SK-N-SH treated with all-trans-retinoic acid at 6 μM for 48 hours (cell line): ENCODE results near the gene MYH15.

ENCODE experiments used
- ATAC-seq: fragments of 200-7000 bp; cut with Tn5 transposase; 3 replicates; pipeline ENCODE4 v1.9.1; 2020; ENCODE audit warnings: mild to moderate bottlenecking, moderate library complexity
- ARNTL ChIP-seq: fragments of 450-650 bp; formaldehyde crosslinking; IDR thresholded peaks from 2 replicates; pipeline ENCODE4 v1.5.0; 2020; ENCODE audit warnings: low read depth, mild to moderate bottlenecking, moderate library complexity, borderline replicate concordance
- BACH2 ChIP-seq: fragments of 250-450 bp; sonication (Bioruptor Pico); IDR thresholded peaks from 2 replicates; pipeline ENCODE4 v1.9.0; 2021; ENCODE audit warnings: mild to moderate bottlenecking, borderline replicate concordance
- CSDC2 ChIP-seq: fragments of 250-450 bp; sonication (Bioruptor Pico); IDR thresholded peaks from 2 replicates; pipeline ENCODE4 v1.5.0; 2020; ENCODE audit warnings: mild to moderate bottlenecking, moderate library complexity
- ESRRG ChIP-seq: fragments of 250-450 bp; sonication (Bioruptor Pico); IDR thresholded peaks from 2 replicates; pipeline ENCODE4 v1.6.1; 2021; ENCODE audit warnings: mild to moderate bottlenecking
- GLIS3 ChIP-seq: fragments of 250-450 bp; sonication (Bioruptor Pico); IDR thresholded peaks from 2 replicates; pipeline ENCODE4 v1.5.0; 2020; ENCODE audit warnings: mild to moderate bottlenecking, moderate library complexity
- ISL1 ChIP-seq: fragments of 250-450 bp; sonication (Bioruptor Pico); IDR thresholded peaks from 2 replicates; pipeline ENCODE4 v2.1.2; 2022; ENCODE audit warnings: mild to moderate bottlenecking, moderate library complexity
- OSR1 ChIP-seq: fragments of 250-450 bp; sonication (Bioruptor Pico); IDR thresholded peaks from 2 replicates; pipeline ENCODE4 v1.8.0; 2022; ENCODE audit warnings: moderate library complexity, mild to moderate bottlenecking, inconsistent platforms
- RARB ChIP-seq: fragments of 250-450 bp; sonication (Bioruptor Pico); IDR thresholded peaks from 2 replicates; pipeline ENCODE4 v1.8.0; 2021; ENCODE audit warnings: mild to moderate bottlenecking, moderate library complexity
- TCF4 ChIP-seq: fragments of 250-450 bp; sonication (Bioruptor Pico); IDR thresholded peaks from 2 replicates; pipeline ENCODE4 v1.8.0; 2021; ENCODE audit warnings: mild to moderate bottlenecking, moderate library complexity, borderline replicate concordance
- TOX ChIP-seq: fragments of 250-450 bp; sonication (Bioruptor Pico); IDR thresholded peaks from 2 replicates; pipeline ENCODE4 v1.8.0; 2021; ENCODE audit warnings: mild to moderate bottlenecking, moderate library complexity, borderline replicate concordance
- ZC3H10 ChIP-seq: fragments of 250-450 bp; sonication (Bioruptor Pico); IDR thresholded peaks from 2 replicates; pipeline ENCODE4 v1.5.1; 2021; ENCODE audit warnings: mild to moderate bottlenecking, moderate library complexity
- ZFP3 ChIP-seq: fragments of 250-450 bp; sonication (Bioruptor Pico); IDR thresholded peaks from 2 replicates; pipeline ENCODE4 v1.5.0; 2020; ENCODE audit warnings: mild to moderate bottlenecking, moderate library complexity
- ZFP30 ChIP-seq: fragments of 450-650 bp; formaldehyde crosslinking; IDR thresholded peaks from 2 replicates; pipeline ENCODE4 v1.5.0; 2022; ENCODE audit warnings: mild to moderate bottlenecking, moderate library complexity
- ZNF70 ChIP-seq: fragments of 450-650 bp; formaldehyde crosslinking; IDR thresholded peaks from 2 replicates; pipeline ENCODE4 v1.5.0; 2020; ENCODE audit warnings: mild to moderate bottlenecking, moderate library complexity
- TF ChIP-seq, protein P1 (sequence below): fragments of 250-450 bp; sonication (Bioruptor Pico); IDR thresholded peaks from 2 replicates; pipeline ENCODE4 v1.5.1; 2020; ENCODE audit warnings: low read depth, mild to moderate bottlenecking, moderate library complexity
- TF ChIP-seq, protein P2 (sequence below): fragments of 250-450 bp; sonication (Bioruptor Pico); IDR thresholded peaks from 2 replicates; pipeline ENCODE4 v1.5.0; 2020; ENCODE audit warnings: mild to moderate bottlenecking, moderate library complexity
- TF ChIP-seq, protein P3 (sequence below): fragments of 250-450 bp; sonication (Bioruptor Pico); IDR thresholded peaks from 2 replicates; pipeline ENCODE4 v1.8.0; 2020; ENCODE audit warnings: mild to moderate bottlenecking, moderate library complexity, borderline replicate concordance
- TF ChIP-seq, protein P4 (sequence below): fragments of 250-450 bp; sonication (Bioruptor Pico); IDR thresholded peaks from 2 replicates; pipeline ENCODE4 v1.5.1; 2021; ENCODE audit warnings: mild to moderate bottlenecking, moderate library complexity

The MYH15 gene

DNA sequence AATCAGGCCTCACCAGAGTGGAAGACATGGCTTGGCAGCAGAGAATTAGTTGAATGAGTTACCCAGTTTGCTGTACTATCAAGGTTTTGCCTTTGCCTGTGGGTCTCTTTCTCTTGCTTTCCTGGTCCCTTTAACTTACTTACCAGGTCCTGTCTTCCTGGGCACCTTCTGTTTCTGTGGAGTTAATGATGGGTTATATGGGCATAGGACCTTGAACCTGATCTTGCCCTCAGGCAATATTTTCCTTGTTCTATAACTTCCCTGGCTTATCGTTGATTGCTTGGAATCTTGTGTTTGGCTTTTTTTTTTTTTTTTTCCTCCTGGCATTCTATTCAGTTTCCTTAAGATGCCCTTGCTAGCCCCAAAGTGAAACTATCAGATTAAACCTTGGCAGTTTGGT lies 107.2 kb downstream of the MYH15 start:
- TF ChIP-seq, protein P1, sequence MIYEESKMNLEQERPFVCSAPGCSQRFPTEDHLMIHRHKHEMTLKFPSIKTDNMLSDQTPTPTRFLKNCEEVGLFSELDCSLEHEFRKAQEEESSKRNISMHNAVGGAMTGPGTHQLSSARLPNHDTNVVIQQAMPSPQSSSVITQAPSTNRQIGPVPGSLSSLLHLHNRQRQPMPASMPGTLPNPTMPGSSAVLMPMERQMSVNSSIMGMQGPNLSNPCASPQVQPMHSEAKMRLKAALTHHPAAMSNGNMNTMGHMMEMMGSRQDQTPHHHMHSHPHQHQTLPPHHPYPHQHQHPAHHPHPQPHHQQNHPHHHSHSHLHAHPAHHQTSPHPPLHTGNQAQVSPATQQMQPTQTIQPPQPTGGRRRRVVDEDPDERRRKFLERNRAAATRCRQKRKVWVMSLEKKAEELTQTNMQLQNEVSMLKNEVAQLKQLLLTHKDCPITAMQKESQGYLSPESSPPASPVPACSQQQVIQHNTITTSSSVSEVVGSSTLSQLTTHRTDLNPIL (CRISPR knock-in tag), result no peak
- TF ChIP-seq GLIS3 (CRISPR knock-in tag) (no peak), RARB (CRISPR knock-in tag) (no peak), ZFP30 (CRISPR knock-in tag) (no peak), CSDC2 (CRISPR knock-in tag) (no peak), BACH2 (CRISPR knock-in tag) (no peak), TOX (CRISPR knock-in tag) (no peak), OSR1 (CRISPR knock-in tag) (no peak), ZFP3 (CRISPR knock-in tag) (no peak), ESRRG (no peak), ZC3H10 (CRISPR knock-in tag) (no peak), TCF4 (CRISPR knock-in tag) (no peak)
- TF ChIP-seq, protein P2, sequence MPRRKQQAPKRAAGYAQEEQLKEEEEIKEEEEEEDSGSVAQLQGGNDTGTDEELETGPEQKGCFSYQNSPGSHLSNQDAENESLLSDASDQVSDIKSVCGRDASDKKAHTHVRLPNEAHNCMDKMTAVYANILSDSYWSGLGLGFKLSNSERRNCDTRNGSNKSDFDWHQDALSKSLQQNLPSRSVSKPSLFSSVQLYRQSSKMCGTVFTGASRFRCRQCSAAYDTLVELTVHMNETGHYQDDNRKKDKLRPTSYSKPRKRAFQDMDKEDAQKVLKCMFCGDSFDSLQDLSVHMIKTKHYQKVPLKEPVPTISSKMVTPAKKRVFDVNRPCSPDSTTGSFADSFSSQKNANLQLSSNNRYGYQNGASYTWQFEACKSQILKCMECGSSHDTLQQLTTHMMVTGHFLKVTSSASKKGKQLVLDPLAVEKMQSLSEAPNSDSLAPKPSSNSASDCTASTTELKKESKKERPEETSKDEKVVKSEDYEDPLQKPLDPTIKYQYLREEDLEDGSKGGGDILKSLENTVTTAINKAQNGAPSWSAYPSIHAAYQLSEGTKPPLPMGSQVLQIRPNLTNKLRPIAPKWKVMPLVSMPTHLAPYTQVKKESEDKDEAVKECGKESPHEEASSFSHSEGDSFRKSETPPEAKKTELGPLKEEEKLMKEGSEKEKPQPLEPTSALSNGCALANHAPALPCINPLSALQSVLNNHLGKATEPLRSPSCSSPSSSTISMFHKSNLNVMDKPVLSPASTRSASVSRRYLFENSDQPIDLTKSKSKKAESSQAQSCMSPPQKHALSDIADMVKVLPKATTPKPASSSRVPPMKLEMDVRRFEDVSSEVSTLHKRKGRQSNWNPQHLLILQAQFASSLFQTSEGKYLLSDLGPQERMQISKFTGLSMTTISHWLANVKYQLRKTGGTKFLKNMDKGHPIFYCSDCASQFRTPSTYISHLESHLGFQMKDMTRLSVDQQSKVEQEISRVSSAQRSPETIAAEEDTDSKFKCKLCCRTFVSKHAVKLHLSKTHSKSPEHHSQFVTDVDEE, result no peak
- peak; percentile 40 for ATAC-seq

DNA sequence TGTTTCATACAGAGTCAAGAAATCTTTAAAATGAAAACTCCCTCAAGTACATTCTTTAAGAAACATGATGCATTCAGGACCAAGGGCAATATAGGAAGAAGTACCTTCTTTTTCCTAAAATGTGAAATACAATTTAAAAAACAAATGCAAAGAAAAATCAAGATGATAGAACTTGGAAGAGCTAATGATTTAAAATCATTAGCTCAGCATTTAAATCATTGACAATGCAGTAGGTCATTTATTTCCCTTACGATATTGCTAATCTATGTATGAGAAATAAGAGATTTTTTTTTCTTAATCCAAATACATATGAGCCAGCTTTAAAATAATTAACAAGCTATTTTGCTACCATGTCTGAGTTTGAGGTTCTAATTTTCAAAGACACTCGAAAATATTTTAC lies 108.6 kb downstream of the MYH15 start:
- TF ChIP-seq ISL1 (CRISPR knock-in tag) (no peak), TOX (CRISPR knock-in tag) (no peak), ZNF70 (CRISPR knock-in tag) (no peak)
- no peak for ATAC-seq

DNA sequence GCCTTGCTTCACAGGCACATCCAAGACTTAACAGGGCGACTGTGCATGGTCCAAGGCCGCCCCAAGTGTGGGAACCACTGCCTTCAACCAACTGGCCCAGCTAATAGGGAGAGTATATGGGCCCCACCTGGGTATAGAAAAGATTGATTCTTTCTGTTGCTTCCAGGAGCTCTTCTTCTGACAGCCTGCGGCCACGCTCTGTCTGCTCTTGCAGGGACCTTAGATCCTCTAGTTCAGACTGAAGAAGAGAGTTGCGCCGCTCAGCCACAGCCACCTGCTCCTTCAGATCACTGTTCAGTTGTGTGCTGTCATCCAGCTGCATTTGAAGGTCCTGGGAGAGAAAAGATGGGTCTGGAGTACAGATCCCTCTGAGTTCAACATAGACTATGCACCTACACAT lies 111.9 kb downstream of the MYH15 start:
- ATAC-seq, result no peak

More for the DNA sequence above, 111.9 kb downstream of the MYH15 start:
- no peak for TF ChIP-seq GLIS3 (CRISPR knock-in tag)
- no peak for TF ChIP-seq ESRRG
- TF ChIP-seq, protein P3, sequence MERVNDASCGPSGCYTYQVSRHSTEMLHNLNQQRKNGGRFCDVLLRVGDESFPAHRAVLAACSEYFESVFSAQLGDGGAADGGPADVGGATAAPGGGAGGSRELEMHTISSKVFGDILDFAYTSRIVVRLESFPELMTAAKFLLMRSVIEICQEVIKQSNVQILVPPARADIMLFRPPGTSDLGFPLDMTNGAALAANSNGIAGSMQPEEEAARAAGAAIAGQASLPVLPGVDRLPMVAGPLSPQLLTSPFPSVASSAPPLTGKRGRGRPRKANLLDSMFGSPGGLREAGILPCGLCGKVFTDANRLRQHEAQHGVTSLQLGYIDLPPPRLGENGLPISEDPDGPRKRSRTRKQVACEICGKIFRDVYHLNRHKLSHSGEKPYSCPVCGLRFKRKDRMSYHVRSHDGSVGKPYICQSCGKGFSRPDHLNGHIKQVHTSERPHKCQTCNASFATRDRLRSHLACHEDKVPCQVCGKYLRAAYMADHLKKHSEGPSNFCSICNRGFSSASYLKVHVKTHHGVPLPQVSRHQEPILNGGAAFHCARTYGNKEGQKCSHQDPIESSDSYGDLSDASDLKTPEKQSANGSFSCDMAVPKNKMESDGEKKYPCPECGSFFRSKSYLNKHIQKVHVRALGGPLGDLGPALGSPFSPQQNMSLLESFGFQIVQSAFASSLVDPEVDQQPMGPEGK (CRISPR knock-in tag), result no peak
- TF ChIP-seq, protein P2, result no peak
- TF ChIP-seq ZFP3 (CRISPR knock-in tag), result no peak
- no peak for TF ChIP-seq ZNF70 (CRISPR knock-in tag)
- no peak for TF ChIP-seq ISL1 (CRISPR knock-in tag)
- TF ChIP-seq, protein P4, sequence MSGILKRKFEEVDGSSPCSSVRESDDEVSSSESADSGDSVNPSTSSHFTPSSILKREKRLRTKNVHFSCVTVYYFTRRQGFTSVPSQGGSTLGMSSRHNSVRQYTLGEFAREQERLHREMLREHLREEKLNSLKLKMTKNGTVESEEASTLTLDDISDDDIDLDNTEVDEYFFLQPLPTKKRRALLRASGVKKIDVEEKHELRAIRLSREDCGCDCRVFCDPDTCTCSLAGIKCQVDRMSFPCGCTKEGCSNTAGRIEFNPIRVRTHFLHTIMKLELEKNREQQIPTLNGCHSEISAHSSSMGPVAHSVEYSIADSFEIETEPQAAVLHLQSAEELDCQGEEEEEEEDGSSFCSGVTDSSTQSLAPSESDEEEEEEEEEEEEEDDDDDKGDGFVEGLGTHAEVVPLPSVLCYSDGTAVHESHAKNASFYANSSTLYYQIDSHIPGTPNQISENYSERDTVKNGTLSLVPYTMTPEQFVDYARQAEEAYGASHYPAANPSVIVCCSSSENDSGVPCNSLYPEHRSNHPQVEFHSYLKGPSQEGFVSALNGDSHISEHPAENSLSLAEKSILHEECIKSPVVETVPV (CRISPR knock-in tag), result no peak
- TF ChIP-seq OSR1 (CRISPR knock-in tag), result no peak
- TF ChIP-seq ARNTL, result no peak
- no peak for TF ChIP-seq TCF4 (CRISPR knock-in tag)
- no peak for TF ChIP-seq ZFP30 (CRISPR knock-in tag)
- TF ChIP-seq, protein P1 (CRISPR knock-in tag), result no peak
- TF ChIP-seq RARB (CRISPR knock-in tag), result no peak
- TF ChIP-seq, all 23 proteins: peak for 0
